ENCODE data around the gene KLHL5. TPM values are rescaled to one million over a fixed set of nuclear protein-coding genes. Genes with fewer than 3 reads are reported as not detected.
"Not testable (repeated sequence)": the region's sequence is repeated elsewhere in the genome, so short reads cannot be mapped to it uniquely, and the experiment has no call there.

KLHL5 gene
- polyA plus RNA-seq, 1 experiment, result 77.4 TPM

DNA sequence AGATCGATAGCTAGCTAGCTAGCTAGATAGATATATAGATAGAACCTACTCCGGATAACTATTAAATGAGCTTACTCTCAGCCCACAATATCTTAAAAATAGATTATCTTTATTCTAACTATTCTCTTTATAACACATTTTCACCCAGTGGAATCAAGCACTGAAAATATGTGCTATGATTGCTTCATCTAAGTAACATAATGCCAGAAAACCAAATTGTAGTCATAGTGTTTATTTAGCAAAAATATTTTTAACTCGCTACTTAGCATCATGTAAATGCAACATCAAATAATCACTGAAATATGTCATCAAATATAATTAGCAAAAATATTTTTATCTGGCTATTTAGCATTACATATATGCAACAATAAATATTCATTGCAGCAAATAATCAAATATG, 31.3 kb upstream of the KLHL5 start:
- Histone ChIP-seq H3K27me3 (ENCODE audit: control insufficient read depth, insufficient read depth, low read length) (no peaks in the 10 kb centered on the region), H3K4me3 (ENCODE audit: low read depth, low read length) (no peak overlapping the region), H3K36me3 (ENCODE audit: control insufficient read depth, insufficient read depth, low read length) (no peaks in the 10 kb centered on the region)
- ChIA-PET CTCF (interaction anchor here (1.5 kb wide), 1 partner anchor 12 kb away, joined by 5 read pairs; no protein-coding TSS in a partner anchor), POLR2A (no interaction called here)
- DNase-seq (ENCODE audit: low read depth), result no peak
- TF ChIP-seq, protein P1, sequence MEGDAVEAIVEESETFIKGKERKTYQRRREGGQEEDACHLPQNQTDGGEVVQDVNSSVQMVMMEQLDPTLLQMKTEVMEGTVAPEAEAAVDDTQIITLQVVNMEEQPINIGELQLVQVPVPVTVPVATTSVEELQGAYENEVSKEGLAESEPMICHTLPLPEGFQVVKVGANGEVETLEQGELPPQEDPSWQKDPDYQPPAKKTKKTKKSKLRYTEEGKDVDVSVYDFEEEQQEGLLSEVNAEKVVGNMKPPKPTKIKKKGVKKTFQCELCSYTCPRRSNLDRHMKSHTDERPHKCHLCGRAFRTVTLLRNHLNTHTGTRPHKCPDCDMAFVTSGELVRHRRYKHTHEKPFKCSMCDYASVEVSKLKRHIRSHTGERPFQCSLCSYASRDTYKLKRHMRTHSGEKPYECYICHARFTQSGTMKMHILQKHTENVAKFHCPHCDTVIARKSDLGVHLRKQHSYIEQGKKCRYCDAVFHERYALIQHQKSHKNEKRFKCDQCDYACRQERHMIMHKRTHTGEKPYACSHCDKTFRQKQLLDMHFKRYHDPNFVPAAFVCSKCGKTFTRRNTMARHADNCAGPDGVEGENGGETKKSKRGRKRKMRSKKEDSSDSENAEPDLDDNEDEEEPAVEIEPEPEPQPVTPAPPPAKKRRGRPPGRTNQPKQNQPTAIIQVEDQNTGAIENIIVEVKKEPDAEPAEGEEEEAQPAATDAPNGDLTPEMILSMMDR (IDR thresholded peaks at IDR 0.05; ENCODE audit: insufficient read depth, low read depth, low read length), result no peak

DNA sequence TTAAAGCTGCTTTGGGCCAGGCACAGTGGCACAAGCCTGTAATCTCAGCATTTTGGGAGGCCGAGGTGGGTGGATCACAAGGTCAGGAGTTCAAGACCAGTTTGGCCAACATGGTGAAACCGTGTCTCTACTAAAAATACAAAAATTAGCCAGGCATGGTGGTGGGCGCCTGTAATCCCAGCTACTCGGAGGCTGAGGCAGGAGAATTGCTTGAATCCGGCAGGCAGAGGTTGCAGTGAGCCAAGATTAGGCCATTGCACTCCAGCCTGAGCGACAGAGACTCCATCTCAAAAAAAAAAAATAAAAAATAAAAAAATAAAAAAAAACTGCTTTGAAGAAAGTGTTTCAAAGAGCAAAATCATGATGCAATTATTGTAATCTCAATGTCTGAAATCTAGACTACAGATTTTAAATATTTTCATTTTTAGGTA, 30.4 kb upstream of the KLHL5 start:
- CTCF ChIA-PET; H3K4me3 ChIP-seq (ENCODE audit: low read depth, low read length); H3K27me3 ChIP-seq (ENCODE audit: control insufficient read depth, insufficient read depth, low read length); POLR2A ChIA-PET; DNase-seq (ENCODE audit: low read depth); H3K36me3 ChIP-seq (ENCODE audit: control insufficient read depth, insufficient read depth, low read length): not testable (repeated sequence)

DNA sequence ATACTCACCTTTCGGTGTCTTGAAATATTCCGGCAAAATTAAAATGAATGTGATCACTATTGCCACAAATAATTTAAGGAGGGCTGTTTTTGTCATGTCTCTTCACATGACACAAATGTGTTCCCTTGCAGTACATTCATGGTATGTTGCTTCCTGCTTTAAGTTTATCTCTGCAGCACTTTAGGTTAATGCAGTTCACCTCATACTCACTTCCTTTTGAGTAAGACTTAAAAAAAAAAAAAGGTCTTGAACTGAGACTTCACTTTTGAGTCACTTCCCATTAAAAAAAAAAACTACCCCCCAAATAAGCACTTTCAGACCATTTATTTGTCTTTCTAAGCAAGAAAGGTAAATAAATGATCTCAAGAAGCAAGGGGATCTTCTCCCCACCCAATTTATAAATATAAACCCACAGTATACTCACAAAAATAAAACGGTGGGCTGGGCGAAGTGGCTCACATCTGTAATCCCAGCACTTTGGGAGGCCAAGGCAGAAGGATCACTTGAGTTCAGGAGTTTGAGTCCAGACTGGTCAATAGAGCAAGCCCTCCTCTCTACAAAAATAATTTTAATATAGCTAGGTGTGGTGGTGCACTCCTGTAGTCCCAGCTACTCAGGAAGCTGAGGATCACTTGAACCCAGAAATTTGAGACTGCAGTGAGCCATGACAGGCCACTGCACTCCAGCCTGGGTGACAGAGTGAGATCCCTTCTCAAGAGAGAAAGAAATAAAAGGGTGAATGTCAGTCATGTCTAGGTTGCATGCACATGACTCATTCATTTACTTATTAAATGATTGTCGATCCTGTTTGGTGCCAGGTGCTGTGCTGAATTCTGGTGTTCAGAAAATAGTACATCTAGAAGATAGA, 29.6 kb upstream of the KLHL5 start, which contains the start of gene TMEM156:
Gene TMEM156, minus strand, starts transcription at position 192 of the 868 bp plus-strand sequence. Its CDS starts 96 bp downstream, at position 96.
- Histone ChIP-seq H3K4me3 (ENCODE audit: low read depth, low read length) (no peak within 1 kb of the TSS), H3K36me3 (ENCODE audit: control insufficient read depth, insufficient read depth, low read length) (no peaks in the 10 kb centered on the region), H3K27me3 (ENCODE audit: control insufficient read depth, insufficient read depth, low read length) (no peaks in the 10 kb centered on the region)
- no peak for DNase-seq (ENCODE audit: low read depth)
- CTCF ChIA-PET, result no interaction called here
- TF ChIP-seq, protein P1 (IDR thresholded peaks at IDR 0.05; ENCODE audit: insufficient read depth, low read depth, low read length), result no peak
- POLR2A ChIA-PET, result interaction anchor here (0.5 kb wide), 1 partner anchor 29 kb away, joined by 3 read pairs; no protein-coding TSS in a partner anchor

DNA sequence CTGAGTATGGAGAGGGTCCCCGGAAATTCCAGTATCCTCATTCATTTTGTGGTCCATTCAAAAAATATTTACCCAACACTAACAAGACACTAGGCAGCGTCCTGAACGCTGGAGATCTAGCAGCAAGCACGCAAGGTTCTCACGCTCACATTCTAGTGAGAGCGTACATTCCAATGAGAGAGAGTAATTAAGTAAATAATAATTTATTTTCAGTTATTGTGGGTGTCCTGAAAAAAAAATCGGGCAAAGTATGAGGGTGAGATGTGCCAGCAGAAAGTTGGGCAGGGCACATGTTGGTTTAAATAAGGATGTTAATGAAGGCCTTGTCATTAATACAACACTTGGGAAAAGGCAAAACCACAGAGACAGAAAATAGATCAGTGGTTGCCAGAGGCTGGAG, 25.9 kb upstream of the KLHL5 start:
- TF ChIP-seq, protein P1 (IDR thresholded peaks at IDR 0.05; ENCODE audit: insufficient read depth, low read depth, low read length), result no peak
- no peak for DNase-seq (ENCODE audit: low read depth)
- Histone ChIP-seq H3K27me3 (ENCODE audit: control insufficient read depth, insufficient read depth, low read length) (no peaks in the 10 kb centered on the region), H3K4me3 (ENCODE audit: low read depth, low read length) (no peak overlapping the region), H3K36me3 (ENCODE audit: control insufficient read depth, insufficient read depth, low read length) (no peaks in the 10 kb centered on the region)
- CTCF ChIA-PET, result no interaction called here
- POLR2A ChIA-PET, result no interaction called here

DNA sequence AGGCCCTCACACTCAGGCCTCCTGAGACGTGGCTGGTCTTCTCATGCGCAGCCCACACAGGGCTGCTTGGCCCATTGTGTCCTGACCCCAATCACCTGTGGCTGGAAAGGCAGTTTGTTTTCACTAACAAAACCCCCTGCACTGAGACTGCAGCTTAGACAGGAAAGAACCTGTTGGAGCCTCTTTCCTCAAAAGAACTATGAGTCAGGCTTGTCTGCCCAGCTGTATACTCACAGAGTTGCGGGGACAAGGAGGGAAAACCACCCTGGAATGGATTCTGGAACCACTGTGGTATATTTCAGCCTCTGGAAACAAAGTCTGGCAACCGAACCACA, 24.6 kb upstream of the KLHL5 start:
- Histone ChIP-seq H3K36me3 (ENCODE audit: control insufficient read depth, insufficient read depth, low read length) (no peaks in the 10 kb centered on the region), H3K27me3 (ENCODE audit: control insufficient read depth, insufficient read depth, low read length) (no peaks in the 10 kb centered on the region), H3K4me3 (ENCODE audit: low read depth, low read length) (no peak overlapping the region)
- TF ChIP-seq, protein P1 (IDR thresholded peaks at IDR 0.05; ENCODE audit: insufficient read depth, low read depth, low read length), result no peak
- DNase-seq (ENCODE audit: low read depth), result no peak
- CTCF ChIA-PET, result interaction anchor here (1.1 kb wide), 1 partner anchor 48 kb away, joined by 3 read pairs; no protein-coding TSS in a partner anchor
- POLR2A ChIA-PET, result no interaction called here
